WTC11 (cell line): Measurements from ENCODE around the gene RCL1. TPM values are rescaled to one million over a fixed set of nuclear protein-coding genes. Genes with fewer than 3 reads are reported as not detected.

Experiments
- ATAC-seq: fragments of 200-7000 bp; cut with Tn5 transposase; 2 replicates; pipeline ENCODE4 v1.10.0; 2021; ENCODE audit warnings: mild to moderate bottlenecking, moderate library complexity
- CTCF ChIA-PET: fragments of 300-600 bp; sonication (Branson Sonifier 250); formaldehyde crosslinking; loops from one replicate; lab custom pipeline; 2021; ENCODE audit warnings: antibody characterized with exemption; lab: Charles Lee
- POLR2A ChIA-PET: fragments of 350-600 bp; sonication (Branson Sonifier 250); formaldehyde crosslinking; loops from one replicate; lab custom pipeline; 2021; ENCODE audit warnings: antibody characterized with exemption; lab: Charles Lee
- DNase-seq: peaks from one replicate; pipeline ENCODE4 v3.0.0; 2021; ENCODE audit warnings: low spot score
- H3K27ac Mint-ChIP-seq: 2 replicates; pipeline ENCODE4 v1.8.0; 2021; ENCODE audit warnings: mixed read lengths
- H3K27me3 Mint-ChIP-seq: 2 replicates; pipeline ENCODE4 v1.8.0; 2021; ENCODE audit warnings: low read depth, mild to moderate bottlenecking, moderate library complexity, mixed read lengths
- H3K36me3 Mint-ChIP-seq: 2 replicates; pipeline ENCODE4 v1.8.0; 2021; ENCODE audit warnings: mixed read lengths
- H3K4me1 Mint-ChIP-seq: 2 replicates; pipeline ENCODE4 v1.8.0; 2022; ENCODE audit warnings: mixed read lengths
- H3K4me3 Mint-ChIP-seq: 2 replicates; pipeline ENCODE4 v1.8.0; 2021; ENCODE audit warnings: mild to moderate bottlenecking, moderate library complexity, mixed read lengths
- H3K9me3 Mint-ChIP-seq: 2 replicates; pipeline ENCODE4 v1.8.0; 2021; ENCODE audit warnings: mixed read lengths
- ATF1 ChIP-seq: sonication (generic); formaldehyde crosslinking; IDR thresholded peaks from 2 replicates; pipeline ENCODE4 v1.8.1; 2023; ENCODE audit warnings: mild to moderate bottlenecking, moderate library complexity, missing genetic modification reagents
- CREB1 ChIP-seq: sonication (generic); formaldehyde crosslinking; IDR thresholded peaks from 2 replicates; pipeline ENCODE4 v1.8.0; 2023; ENCODE audit warnings: mild to moderate bottlenecking, missing genetic modification reagents
- GRHL2 ChIP-seq: fragments of 250-450 bp; sonication (Bioruptor Pico); IDR thresholded peaks from 2 replicates; pipeline ENCODE4 v1.8.0; 2022; ENCODE audit warnings: mild to moderate bottlenecking, moderate library complexity; ENCODE audit not compliant: insufficient replicate concordance, severe bottlenecking
- JAZF1 ChIP-seq: fragments of 250-450 bp; sonication (Bioruptor Pico); IDR thresholded peaks from 2 replicates; pipeline ENCODE4 v1.9.0; 2021; ENCODE audit warnings: moderate library complexity, mild to moderate bottlenecking, inconsistent platforms
- MYBL2 ChIP-seq: sonication (generic); formaldehyde crosslinking; IDR thresholded peaks from 2 replicates; pipeline ENCODE4 v1.8.1; 2023; ENCODE audit warnings: mild to moderate bottlenecking, moderate library complexity, missing genetic modification reagents
- NFE2L1 ChIP-seq: sonication (generic); formaldehyde crosslinking; IDR thresholded peaks from 2 replicates; pipeline ENCODE4 v1.8.1; 2023; ENCODE audit warnings: missing genetic modification reagents
- RORB ChIP-seq: fragments of 250-450 bp; sonication (Bioruptor Pico); IDR thresholded peaks from 2 replicates; pipeline ENCODE4 v1.9.0; 2021; ENCODE audit warnings: mild to moderate bottlenecking
- TCF7 ChIP-seq: sonication (generic); formaldehyde crosslinking; IDR thresholded peaks from 2 replicates; pipeline ENCODE4 v1.8.0; 2022; ENCODE audit warnings: mild to moderate bottlenecking, low read depth, missing genetic modification reagents, moderate library complexity
- ZNF317 ChIP-seq: sonication (generic); formaldehyde crosslinking; IDR thresholded peaks from 2 replicates; pipeline ENCODE4 v1.8.1; 2023; ENCODE audit warnings: low read depth, mild to moderate bottlenecking, moderate library complexity, missing genetic modification reagents, borderline replicate concordance
- ZNF423 ChIP-seq: fragments of 250-450 bp; sonication (Bioruptor Pico); IDR thresholded peaks from 2 replicates; pipeline ENCODE4 v2.1.2; 2022; ENCODE audit warnings: mild to moderate bottlenecking, moderate library complexity
- total RNA-seq: library from RNA; stranded (reverse); gene quantifications from 3 replicates; pipeline ENCODE4 v1.2.3, GENCODE V29; 2021
- TF ChIP-seq, protein P1 (sequence below): sonication (generic); formaldehyde crosslinking; IDR thresholded peaks from 2 replicates; pipeline ENCODE4 v1.8.1; 2023; ENCODE audit warnings: mild to moderate bottlenecking, missing genetic modification reagents
- TF ChIP-seq, protein P2 (sequence below): fragments of 250-450 bp; sonication (Bioruptor Pico); IDR thresholded peaks from 2 replicates; pipeline ENCODE4 v1.9.0; 2021; ENCODE audit warnings: mild to moderate bottlenecking, borderline replicate concordance
- TF ChIP-seq, protein P3 (sequence below): sonication (generic); formaldehyde crosslinking; IDR thresholded peaks from 2 replicates; pipeline ENCODE4 v1.8.1; 2023; ENCODE audit warnings: mild to moderate bottlenecking, missing genetic modification reagents, moderate library complexity
- TF ChIP-seq, protein P4 (sequence below): fragments of 250-450 bp; sonication (Bioruptor Pico); IDR thresholded peaks from 2 replicates; pipeline ENCODE4 v1.9.0; 2021; ENCODE audit warnings: mild to moderate bottlenecking
- TF ChIP-seq, protein P5 (sequence below): sonication (generic); formaldehyde crosslinking; IDR thresholded peaks from 2 replicates; pipeline ENCODE4 v1.8.1; 2022; ENCODE audit warnings: low read depth, mild to moderate bottlenecking, moderate library complexity, missing genetic modification reagents, borderline replicate concordance
- TF ChIP-seq, protein P6 (sequence below): fragments of 250-450 bp; sonication (Bioruptor Pico); IDR thresholded peaks from 2 replicates; pipeline ENCODE4 v1.9.0; 2021; ENCODE audit warnings: moderate library complexity, mild to moderate bottlenecking, inconsistent platforms, borderline replicate concordance

Gene RCL1
- total RNA-seq, 1 experiment from 2014 or later: 27.2 TPM

DNA sequence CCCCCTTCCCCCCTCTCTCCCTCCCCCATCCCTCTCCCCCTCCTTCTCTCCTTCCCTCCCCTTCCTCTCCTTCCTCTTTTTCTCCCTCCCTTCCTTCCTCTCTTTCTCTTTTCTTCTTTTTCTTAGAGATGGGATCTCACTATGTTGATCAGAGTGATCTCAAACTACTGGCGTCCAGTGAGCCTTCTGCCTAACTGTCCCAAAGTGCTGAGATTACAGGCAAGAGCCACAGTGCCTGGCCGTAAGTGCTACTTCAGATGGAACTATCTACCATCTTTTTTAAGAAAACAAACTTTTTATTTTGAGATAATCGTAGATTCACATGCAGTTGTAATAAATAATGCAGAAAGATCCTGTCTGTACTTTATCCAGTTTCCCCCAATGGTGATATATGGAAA is 6.3 kb downstream of the RCL1 start:
- Mint-ChIP-seq H3K27me3 (no peaks in the 10 kb centered on the region), H3K4me3 (peak overlapping the region; percentile 39; the same call in 1 of the 2 replicates), H3K36me3 (peaks cover 18% of the 10 kb centered on the region), H3K9me3 (peaks cover 18% of the 10 kb centered on the region), H3K4me1 (peaks cover 49% of the 10 kb centered on the region), H3K27ac (no peak overlapping the region)
- CTCF ChIA-PET: no interaction called here
- POLR2A ChIA-PET: interaction anchor here (0.7 kb wide), 2 partner anchors 40 to 324 kb away, joined by 3 to 6 read pairs; no protein-coding TSS in a partner anchor
- TF ChIP-seq, protein P1, sequence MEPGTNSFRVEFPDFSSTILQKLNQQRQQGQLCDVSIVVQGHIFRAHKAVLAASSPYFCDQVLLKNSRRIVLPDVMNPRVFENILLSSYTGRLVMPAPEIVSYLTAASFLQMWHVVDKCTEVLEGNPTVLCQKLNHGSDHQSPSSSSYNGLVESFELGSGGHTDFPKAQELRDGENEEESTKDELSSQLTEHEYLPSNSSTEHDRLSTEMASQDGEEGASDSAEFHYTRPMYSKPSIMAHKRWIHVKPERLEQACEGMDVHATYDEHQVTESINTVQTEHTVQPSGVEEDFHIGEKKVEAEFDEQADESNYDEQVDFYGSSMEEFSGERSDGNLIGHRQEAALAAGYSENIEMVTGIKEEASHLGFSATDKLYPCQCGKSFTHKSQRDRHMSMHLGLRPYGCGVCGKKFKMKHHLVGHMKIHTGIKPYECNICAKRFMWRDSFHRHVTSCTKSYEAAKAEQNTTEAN (CRISPR knock-in tag): no peak
- TF ChIP-seq ZNF423 (CRISPR knock-in tag): no peak
- TF ChIP-seq MYBL2 (CRISPR knock-in tag): no peak
- TF ChIP-seq RORB: no peak
- no peak for TF ChIP-seq ZNF317 (CRISPR knock-in tag)
- TF ChIP-seq, protein P2, sequence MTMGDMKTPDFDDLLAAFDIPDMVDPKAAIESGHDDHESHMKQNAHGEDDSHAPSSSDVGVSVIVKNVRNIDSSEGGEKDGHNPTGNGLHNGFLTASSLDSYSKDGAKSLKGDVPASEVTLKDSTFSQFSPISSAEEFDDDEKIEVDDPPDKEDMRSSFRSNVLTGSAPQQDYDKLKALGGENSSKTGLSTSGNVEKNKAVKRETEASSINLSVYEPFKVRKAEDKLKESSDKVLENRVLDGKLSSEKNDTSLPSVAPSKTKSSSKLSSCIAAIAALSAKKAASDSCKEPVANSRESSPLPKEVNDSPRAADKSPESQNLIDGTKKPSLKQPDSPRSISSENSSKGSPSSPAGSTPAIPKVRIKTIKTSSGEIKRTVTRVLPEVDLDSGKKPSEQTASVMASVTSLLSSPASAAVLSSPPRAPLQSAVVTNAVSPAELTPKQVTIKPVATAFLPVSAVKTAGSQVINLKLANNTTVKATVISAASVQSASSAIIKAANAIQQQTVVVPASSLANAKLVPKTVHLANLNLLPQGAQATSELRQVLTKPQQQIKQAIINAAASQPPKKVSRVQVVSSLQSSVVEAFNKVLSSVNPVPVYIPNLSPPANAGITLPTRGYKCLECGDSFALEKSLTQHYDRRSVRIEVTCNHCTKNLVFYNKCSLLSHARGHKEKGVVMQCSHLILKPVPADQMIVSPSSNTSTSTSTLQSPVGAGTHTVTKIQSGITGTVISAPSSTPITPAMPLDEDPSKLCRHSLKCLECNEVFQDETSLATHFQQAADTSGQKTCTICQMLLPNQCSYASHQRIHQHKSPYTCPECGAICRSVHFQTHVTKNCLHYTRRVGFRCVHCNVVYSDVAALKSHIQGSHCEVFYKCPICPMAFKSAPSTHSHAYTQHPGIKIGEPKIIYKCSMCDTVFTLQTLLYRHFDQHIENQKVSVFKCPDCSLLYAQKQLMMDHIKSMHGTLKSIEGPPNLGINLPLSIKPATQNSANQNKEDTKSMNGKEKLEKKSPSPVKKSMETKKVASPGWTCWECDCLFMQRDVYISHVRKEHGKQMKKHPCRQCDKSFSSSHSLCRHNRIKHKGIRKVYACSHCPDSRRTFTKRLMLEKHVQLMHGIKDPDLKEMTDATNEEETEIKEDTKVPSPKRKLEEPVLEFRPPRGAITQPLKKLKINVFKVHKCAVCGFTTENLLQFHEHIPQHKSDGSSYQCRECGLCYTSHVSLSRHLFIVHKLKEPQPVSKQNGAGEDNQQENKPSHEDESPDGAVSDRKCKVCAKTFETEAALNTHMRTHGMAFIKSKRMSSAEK: no peak
- TF ChIP-seq NFE2L1: no peak
- TF ChIP-seq ATF1 (CRISPR knock-in tag): no peak
- no peak for ATAC-seq
- no peak for DNase-seq

DNA sequence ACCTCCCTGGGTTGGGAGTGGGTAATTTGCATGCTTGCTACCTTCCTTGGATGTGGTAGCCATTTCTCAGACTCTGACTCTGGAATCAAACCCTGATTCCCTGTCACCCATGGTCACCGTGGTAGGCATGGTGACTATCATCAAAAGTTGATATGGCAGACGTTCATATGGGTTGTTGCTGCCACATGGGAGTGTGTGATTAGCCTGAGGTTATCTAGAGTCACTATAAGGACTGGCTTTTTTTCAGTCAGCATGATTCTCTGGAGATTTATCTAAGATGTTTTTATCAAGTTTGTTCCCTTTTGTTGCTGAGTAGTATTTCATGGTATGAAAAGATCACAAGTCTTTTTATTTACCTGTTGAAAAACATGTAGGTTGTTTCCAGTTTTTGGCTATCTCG is 7.0 kb downstream of the RCL1 start:
- ChIA-PET POLR2A (no interaction called here), CTCF (no interaction called here)
- 0 out of 2 replicates have a peak overlapping the region, but pooled peaks have one; percentile 43 for H3K27ac Mint-ChIP-seq
- H3K36me3 Mint-ChIP-seq: peaks cover 18% of the 10 kb centered on the region
- TF ChIP-seq, protein P3, sequence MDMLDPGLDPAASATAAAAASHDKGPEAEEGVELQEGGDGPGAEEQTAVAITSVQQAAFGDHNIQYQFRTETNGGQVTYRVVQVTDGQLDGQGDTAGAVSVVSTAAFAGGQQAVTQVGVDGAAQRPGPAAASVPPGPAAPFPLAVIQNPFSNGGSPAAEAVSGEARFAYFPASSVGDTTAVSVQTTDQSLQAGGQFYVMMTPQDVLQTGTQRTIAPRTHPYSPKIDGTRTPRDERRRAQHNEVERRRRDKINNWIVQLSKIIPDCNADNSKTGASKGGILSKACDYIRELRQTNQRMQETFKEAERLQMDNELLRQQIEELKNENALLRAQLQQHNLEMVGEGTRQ (CRISPR knock-in tag): no peak
- no peak for TF ChIP-seq TCF7 (CRISPR knock-in tag)
- no peak for TF ChIP-seq JAZF1 (CRISPR knock-in tag)
- TF ChIP-seq GRHL2 (CRISPR knock-in tag): no peak
- TF ChIP-seq CREB1 (CRISPR knock-in tag): no peak
- TF ChIP-seq, protein P4, sequence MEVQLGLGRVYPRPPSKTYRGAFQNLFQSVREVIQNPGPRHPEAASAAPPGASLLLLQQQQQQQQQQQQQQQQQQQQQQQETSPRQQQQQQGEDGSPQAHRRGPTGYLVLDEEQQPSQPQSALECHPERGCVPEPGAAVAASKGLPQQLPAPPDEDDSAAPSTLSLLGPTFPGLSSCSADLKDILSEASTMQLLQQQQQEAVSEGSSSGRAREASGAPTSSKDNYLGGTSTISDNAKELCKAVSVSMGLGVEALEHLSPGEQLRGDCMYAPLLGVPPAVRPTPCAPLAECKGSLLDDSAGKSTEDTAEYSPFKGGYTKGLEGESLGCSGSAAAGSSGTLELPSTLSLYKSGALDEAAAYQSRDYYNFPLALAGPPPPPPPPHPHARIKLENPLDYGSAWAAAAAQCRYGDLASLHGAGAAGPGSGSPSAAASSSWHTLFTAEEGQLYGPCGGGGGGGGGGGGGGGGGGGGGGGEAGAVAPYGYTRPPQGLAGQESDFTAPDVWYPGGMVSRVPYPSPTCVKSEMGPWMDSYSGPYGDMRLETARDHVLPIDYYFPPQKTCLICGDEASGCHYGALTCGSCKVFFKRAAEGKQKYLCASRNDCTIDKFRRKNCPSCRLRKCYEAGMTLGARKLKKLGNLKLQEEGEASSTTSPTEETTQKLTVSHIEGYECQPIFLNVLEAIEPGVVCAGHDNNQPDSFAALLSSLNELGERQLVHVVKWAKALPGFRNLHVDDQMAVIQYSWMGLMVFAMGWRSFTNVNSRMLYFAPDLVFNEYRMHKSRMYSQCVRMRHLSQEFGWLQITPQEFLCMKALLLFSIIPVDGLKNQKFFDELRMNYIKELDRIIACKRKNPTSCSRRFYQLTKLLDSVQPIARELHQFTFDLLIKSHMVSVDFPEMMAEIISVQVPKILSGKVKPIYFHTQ (CRISPR knock-in tag): no peak
- TF ChIP-seq, protein P5, sequence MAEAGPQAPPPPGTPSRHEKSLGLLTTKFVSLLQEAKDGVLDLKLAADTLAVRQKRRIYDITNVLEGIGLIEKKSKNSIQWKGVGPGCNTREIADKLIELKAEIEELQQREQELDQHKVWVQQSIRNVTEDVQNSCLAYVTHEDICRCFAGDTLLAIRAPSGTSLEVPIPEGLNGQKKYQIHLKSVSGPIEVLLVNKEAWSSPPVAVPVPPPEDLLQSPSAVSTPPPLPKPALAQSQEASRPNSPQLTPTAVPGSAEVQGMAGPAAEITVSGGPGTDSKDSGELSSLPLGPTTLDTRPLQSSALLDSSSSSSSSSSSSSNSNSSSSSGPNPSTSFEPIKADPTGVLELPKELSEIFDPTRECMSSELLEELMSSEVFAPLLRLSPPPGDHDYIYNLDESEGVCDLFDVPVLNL: no peak
- TF ChIP-seq, protein P6, sequence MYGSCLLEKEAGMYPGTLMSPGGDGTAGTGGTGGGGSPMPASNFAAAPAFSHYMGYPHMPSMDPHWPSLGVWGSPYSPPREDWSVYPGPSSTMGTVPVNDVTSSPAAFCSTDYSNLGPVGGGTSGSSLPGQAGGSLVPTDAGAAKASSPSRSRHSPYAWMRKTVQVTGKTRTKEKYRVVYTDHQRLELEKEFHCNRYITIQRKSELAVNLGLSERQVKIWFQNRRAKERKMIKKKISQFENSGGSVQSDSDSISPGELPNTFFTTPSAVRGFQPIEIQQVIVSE (CRISPR knock-in tag): no peak
- H3K9me3 Mint-ChIP-seq: peaks cover 18% of the 10 kb centered on the region
- ATAC-seq (no peak), DNase-seq (no peak)
- no peak overlapping the region for H3K4me3 Mint-ChIP-seq
- no peaks in the 10 kb centered on the region for H3K27me3 Mint-ChIP-seq
- peaks cover 42% of the 10 kb centered on the region for H3K4me1 Mint-ChIP-seq
